ENCODE data around the gene LCE7A. TPM values are rescaled to one million over a fixed set of nuclear protein-coding genes. Genes with fewer than 3 reads are reported as not detected.

LCE7A gene
- total RNA-seq, 1 experiment from 2014 or later = not detected

DNA sequence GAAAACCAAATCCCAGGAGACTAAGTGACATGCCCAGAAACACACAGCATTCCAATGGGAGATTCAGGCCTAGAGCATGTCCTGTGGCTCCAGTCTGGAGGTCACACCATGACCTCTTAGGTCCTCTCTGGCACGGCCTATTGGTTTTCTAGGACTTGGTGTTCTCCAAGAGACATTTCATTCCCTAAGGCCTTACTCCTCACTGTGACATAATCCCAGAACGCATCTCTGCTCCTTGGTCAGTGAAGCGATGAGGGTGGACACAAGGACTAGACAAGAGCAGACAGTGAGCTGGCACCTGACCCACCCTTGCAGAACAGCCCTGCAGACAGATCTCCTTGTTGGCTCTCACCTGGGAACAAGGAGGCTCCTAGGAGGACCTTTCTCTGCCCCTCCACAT is 49.4 kb downstream of the LCE7A start:
- Mint-ChIP-seq H3K36me3 (ENCODE audit: insufficient read depth in 1 of 3, low read depth in 3 of 3) (peaks cover 3 to 31% (median 5%) of the 10 kb centered on the region in 3 experiments; a peak in 5 of 7 replicates), H3K27ac (no peak overlapping the region), H3K9me3 (peaks cover 73 to 87% of the 10 kb centered on the region in 2 experiments), H3K27me3 (ENCODE audit: low read depth) (peaks cover 8% of the 10 kb centered on the region), H3K4me1 (no peaks in the 10 kb centered on the region), H3K4me3 (no peak overlapping the region)
- no peak overlapping the region for H2AK5ac ChIP-seq (ENCODE audit: insufficient read length, low read length)
- no peak overlapping the region for H2AFZ ChIP-seq (ENCODE audit: low read length)
- no peak overlapping the region for H3K23ac ChIP-seq (ENCODE audit: insufficient read length, low read depth, low read length)
- H2BK120ac ChIP-seq (ENCODE audit: low read depth, low read length, poor library complexity, severe bottlenecking) = no peak overlapping the region
- H2BK20ac ChIP-seq (ENCODE audit: low read depth, low read length, poor library complexity, severe bottlenecking) = no peak overlapping the region
- no peak overlapping the region for H3K56ac ChIP-seq (ENCODE audit: insufficient read length, low read depth, low read length)
- H4K91ac ChIP-seq (ENCODE audit: insufficient read length, low read depth, low read length) = no peak overlapping the region
- no peak overlapping the region for H3K27ac ChIP-seq (ENCODE audit: insufficient read length, low read depth, low read length)
- no peak overlapping the region for H2BK5ac ChIP-seq (ENCODE audit: insufficient read length, low read length)
- no peak overlapping the region for H4K8ac ChIP-seq (replicated peaks; ENCODE audit: insufficient read length, low read depth, low read length)
- no peak overlapping the region for H4K5ac ChIP-seq (ENCODE audit: insufficient read length, low read depth, low read length)
- DNase-seq = no peak
- H3K4me1 ChIP-seq (ENCODE audit: insufficient read depth, low read length) = no peaks in the 10 kb centered on the region
- H3K18ac ChIP-seq (ENCODE audit: insufficient read length, low read depth, low read length) = no peak overlapping the region
- no peak overlapping the region for H3K4me2 ChIP-seq (ENCODE audit: insufficient read depth, insufficient read length, low read length)
- no CpG with 5 or more reads among the region's 3 CpGs for whole genome bisulfite sequencing (ENCODE audit: extremely low coverage, insufficient read length, low lambda C conversion rate)
- no peaks in the 10 kb centered on the region for H3K79me1 ChIP-seq (ENCODE audit: insufficient read depth, low read depth, low read length, poor library complexity, severe bottlenecking)
- no peak overlapping the region for H3K9ac ChIP-seq (ENCODE audit: extremely low read depth, insufficient read length, low read length)
- no peak overlapping the region for H3K4ac ChIP-seq (ENCODE audit: low read depth, low read length)
- no peaks in the 10 kb centered on the region for H3K27me3 ChIP-seq (ENCODE audit: insufficient read depth, low read length)
- TF ChIP-seq CTCF (conservative IDR thresholded peaks at IDR 0.05) = no peak
- no peaks in the 10 kb centered on the region for H3K79me2 ChIP-seq (ENCODE audit: insufficient read depth, low read length)
- H3K9me3 ChIP-seq (ENCODE audit: control insufficient read depth, low read depth, low read length) = no peaks in the 10 kb centered on the region
- H3K23me2 ChIP-seq (ENCODE audit: insufficient read length, low read depth, low read length, poor library complexity, severe bottlenecking) = no peaks in the 10 kb centered on the region
- H3K14ac ChIP-seq (ENCODE audit: insufficient read depth, low read length) = no peak overlapping the region
- H2BK15ac ChIP-seq (ENCODE audit: low read depth, low read length) = no peak overlapping the region
- H2BK12ac ChIP-seq (ENCODE audit: insufficient read length, low read depth, low read length) = no peak overlapping the region
- no peak overlapping the region for H3T11ph ChIP-seq (ENCODE audit: low read length)
- no peaks in the 10 kb centered on the region for H4K20me1 ChIP-seq (ENCODE audit: control insufficient read depth, insufficient read depth, insufficient read length)

Other genes starting within 250 kb of the LCE7A start
- gene LCE3B, start 246.2 kb upstream of the LCE7A start, total RNA-seq (2021) = not detected in 2 replicates
- not detected in 2 replicates for gene LCE3A, start 236.9 kb upstream of the LCE7A start, total RNA-seq (2021)
- gene LCE2D, start 196.6 kb upstream of the LCE7A start, total RNA-seq (2021) = not detected in 2 replicates
- not detected in 2 replicates for gene LCE2C, start 184.7 kb upstream of the LCE7A start, total RNA-seq (2021)
- not detected in 2 replicates for gene LCE2B, start 173.9 kb upstream of the LCE7A start, total RNA-seq (2021)
- gene LCE2A, start 161.7 kb upstream of the LCE7A start, total RNA-seq (2021) = not detected in 2 replicates
- not detected in 2 replicates for gene LCE4A, start 151.8 kb upstream of the LCE7A start, total RNA-seq (2021)
- not detected in 2 replicates for gene KPRP, start 102.0 kb upstream of the LCE7A start, total RNA-seq (2021)
- not detected in 2 replicates for gene LCE1F, start 84.9 kb upstream of the LCE7A start, total RNA-seq (2021)
- gene LCE1E, start 73.7 kb upstream of the LCE7A start, total RNA-seq (2021) = not detected in 2 replicates
- not detected in 2 replicates for gene LCE1D, start 63.3 kb upstream of the LCE7A start, total RNA-seq (2021)
- gene LCE1C, start 53.3 kb upstream of the LCE7A start, total RNA-seq (2021) = not detected in 2 replicates
- gene LCE1B, start 48.0 kb upstream of the LCE7A start, total RNA-seq (2021) = not detected in 2 replicates
- not detected in 2 replicates for gene LCE1A, start 32.5 kb upstream of the LCE7A start, total RNA-seq (2021)
- gene LCE6A, start 17.1 kb upstream of the LCE7A start, total RNA-seq (2021) = not detected in 2 replicates
- gene SMCP, start 18.3 kb downstream of the LCE7A start, total RNA-seq (2021) = not detected in 2 replicates
- gene IVL, start 48.5 kb downstream of the LCE7A start, total RNA-seq (2021) = not detected in 2 replicates
- not detected in 2 replicates for gene SPRR5, start 87.2 kb downstream of the LCE7A start, total RNA-seq (2021)
- not detected in 2 replicates for gene SPRR4, start 110.7 kb downstream of the LCE7A start, total RNA-seq (2021)
- not detected in 2 replicates for gene SPRR1A, start 124.1 kb downstream of the LCE7A start, total RNA-seq (2021)
- not detected in 2 replicates for gene SPRR3, start 141.8 kb downstream of the LCE7A start, total RNA-seq (2021)
- gene SPRR1B, start 171.2 kb downstream of the LCE7A start, total RNA-seq (2021) = not detected in 2 replicates
- not detected in 2 replicates for gene SPRR2D, start 181.1 kb downstream of the LCE7A start, total RNA-seq (2021)
- gene SPRR2A, start 197.5 kb downstream of the LCE7A start, total RNA-seq (2021) = not detected in 2 replicates
- not detected in 2 replicates for gene SPRR2B, start 211.6 kb downstream of the LCE7A start, total RNA-seq (2021)
- not detected in 2 replicates for gene SPRR2E, start 234.5 kb downstream of the LCE7A start, total RNA-seq (2021)

Data from H9 (cell line).